Stomach smooth muscle (tissue), 2 donors: ENCODE results near the gene CTPS2.

Experiments
- H3K27ac ChIP-seq: one replicate; pipeline ENCODE4 v1.7.0; 2013; ENCODE audit warnings: mild to moderate bottlenecking, low read length, inconsistent platforms
- H3K27me3 ChIP-seq, 2 donors: one replicate each; pipeline ENCODE4 v1.7.0; 2013; ENCODE audit warnings: low read length in 2 of 2; ENCODE audit not compliant: insufficient read depth in 2 of 2, control insufficient read depth in 1 of 2
- H3K36me3 ChIP-seq, 2 donors: one replicate each; pipeline ENCODE4 v1.7.0; 2013; ENCODE audit warnings: low read length in 2 of 2; ENCODE audit not compliant: control insufficient read depth in 2 of 2, insufficient read depth in 2 of 2
- H3K4me1 ChIP-seq: one replicate; pipeline ENCODE4 v1.7.0; 2013; ENCODE audit warnings: low read length; ENCODE audit not compliant: control insufficient read depth, insufficient read depth
- H3K4me3 ChIP-seq, 2 donors: one replicate each; pipeline ENCODE4 v1.7.0; 2013; ENCODE audit warnings: low read length in 2 of 2
- H3K9ac ChIP-seq, 2 donors: one replicate each; pipeline ENCODE4 v1.7.0; 2013; ENCODE audit warnings: low read length in 2 of 2, mild to moderate bottlenecking in 1 of 2
- H3K9me3 ChIP-seq, 2 donors: one replicate each; pipeline ENCODE4 v1.7.0; 2013; ENCODE audit warnings: low read length in 2 of 2; ENCODE audit not compliant: control insufficient read depth in 2 of 2
- donor health status: healthy.
- donor health status: Pancreatic carcinoma.

The CTPS2 gene

DNA sequence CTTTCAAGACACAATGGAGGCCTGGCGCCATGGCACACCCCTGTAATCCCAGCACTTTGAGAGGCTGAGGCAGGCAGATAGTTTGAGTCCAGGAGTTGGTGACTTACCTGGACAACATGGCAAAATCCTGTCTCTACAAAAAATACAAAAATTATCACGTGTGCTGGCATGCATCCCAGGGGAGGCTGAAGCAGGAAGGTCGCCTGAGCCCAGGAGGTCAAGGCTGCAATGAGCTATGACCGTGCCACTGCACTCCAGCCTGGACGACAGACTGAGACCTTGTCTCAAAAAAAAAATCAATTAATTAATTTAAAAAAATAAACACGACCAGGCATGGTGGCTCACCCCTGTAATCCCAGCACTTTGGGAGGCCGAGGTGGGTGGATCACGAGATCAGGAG is 2.0 kb upstream of the CTPS2 start:
- Histone ChIP-seq H3K36me3 (no peaks in the 10 kb centered on the region), H3K4me1 (peaks cover 10% of the 10 kb centered on the region), H3K27ac (no peak overlapping the region), H3K9ac (no peak overlapping the region), H3K4me3 (no peak overlapping the region), H3K27me3 (peaks cover 0 to 10% of the 10 kb centered on the region in 2 donors), H3K9me3 (no peaks in the 10 kb centered on the region)

DNA sequence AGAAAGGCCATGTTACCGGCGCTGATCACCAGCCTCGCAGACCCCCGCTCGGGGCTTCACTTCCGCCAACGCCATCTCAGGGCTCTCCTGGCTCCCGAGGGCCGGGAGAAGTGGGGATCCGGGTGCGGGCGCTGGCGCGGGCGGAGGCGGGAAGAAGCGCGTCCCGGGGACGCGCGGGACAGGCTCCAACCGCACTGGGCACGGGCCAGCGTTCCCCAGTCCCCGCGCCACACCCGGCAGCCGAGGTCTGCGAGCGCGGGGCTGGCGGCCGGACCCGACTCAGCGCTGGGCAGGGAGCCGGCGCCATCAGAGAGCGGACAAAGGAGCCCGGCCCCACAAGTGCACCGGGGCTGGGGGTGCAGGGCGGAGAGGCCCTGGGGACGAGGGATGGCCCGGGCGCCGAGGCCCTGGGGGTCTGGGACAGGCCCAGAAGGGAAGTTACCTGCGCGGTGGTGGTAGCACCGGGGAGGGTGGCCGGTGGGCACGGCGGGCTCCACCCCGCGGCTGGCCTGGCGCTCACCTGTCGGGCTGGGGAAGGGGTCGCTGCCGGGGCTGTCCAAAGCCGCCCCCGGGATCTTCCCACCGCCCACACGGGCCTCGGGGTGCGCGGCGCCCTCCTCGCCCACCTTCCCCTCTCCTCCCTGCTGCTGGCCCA is 449 bp downstream of the CTPS2 start:
- Histone ChIP-seq H3K36me3 (no peaks in the 10 kb centered on the region), H3K4me3 (peak overlapping the region; percentile 74 to 78), H3K27ac (peak overlapping the region; percentile 69), H3K4me1 (peaks cover 10% of the 10 kb centered on the region), H3K9ac (peak overlapping the region; percentile 65 to 71), H3K27me3 (peaks cover 0 to 10% of the 10 kb centered on the region in 2 donors), H3K9me3 (no peaks in the 10 kb centered on the region)

DNA sequence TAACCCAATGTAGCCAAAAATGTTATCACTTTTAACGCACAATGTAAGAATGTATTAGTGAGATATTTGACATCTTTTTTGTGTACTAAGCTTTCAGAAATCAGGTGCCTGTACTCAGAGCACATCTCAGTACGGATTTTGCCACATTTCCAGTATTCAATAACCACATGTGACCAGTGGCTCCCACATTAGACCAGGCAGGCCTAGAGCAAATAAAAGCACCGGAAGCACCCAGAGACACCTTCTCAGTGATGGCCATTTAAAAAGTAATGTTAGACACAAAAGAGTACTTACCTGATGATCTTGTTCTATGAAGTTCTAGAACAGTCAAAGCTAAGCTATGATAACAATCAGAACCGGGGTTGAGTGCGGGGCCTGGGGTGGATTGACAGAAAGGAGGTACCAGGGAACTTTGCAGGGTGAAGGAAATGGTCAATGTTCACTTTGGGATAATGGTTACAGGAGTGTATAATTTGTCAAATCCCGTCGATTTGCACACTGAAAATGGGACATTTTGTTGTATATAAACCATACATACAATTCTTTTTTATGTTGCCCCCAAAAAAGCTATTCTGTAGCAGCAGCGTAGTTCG is 1.2 kb downstream of the CTPS2 start:
- Histone ChIP-seq H3K4me3 (peak overlapping the region; percentile 74 to 78), H3K9ac (peak overlapping the region; percentile 65 to 71), H3K36me3 (no peaks in the 10 kb centered on the region), H3K9me3 (no peaks in the 10 kb centered on the region), H3K27me3 (peaks cover 0 to 10% of the 10 kb centered on the region in 2 donors), H3K4me1 (peaks cover 10% of the 10 kb centered on the region), H3K27ac (peak overlapping the region; percentile 69)

DNA sequence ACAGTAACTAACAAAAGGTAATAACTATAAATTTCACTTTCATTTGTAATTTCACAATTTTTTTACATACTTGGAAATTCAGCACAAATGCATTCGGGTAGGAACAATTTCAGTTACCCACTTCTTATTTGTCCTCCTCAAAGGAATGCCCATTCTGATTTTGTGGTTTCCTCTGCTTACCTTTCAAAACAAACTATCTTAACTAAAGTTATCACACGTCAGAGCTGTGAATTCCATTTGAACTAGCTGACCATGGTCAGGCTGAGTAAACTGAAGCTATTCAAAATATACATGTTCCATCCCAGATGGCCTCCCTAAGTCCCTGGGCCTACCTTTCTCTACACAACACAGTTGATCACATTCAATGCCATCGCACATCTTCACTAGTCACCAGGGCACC is 4.5 kb downstream of the CTPS2 start:
- Histone ChIP-seq H3K9me3 (no peaks in the 10 kb centered on the region), H3K27me3 (peaks cover 0 to 10% of the 10 kb centered on the region in 2 donors), H3K27ac (no peak overlapping the region), H3K4me1 (peaks cover 10% of the 10 kb centered on the region), H3K9ac (no peak overlapping the region), H3K36me3 (no peaks in the 10 kb centered on the region), H3K4me3 (no peak overlapping the region)

DNA sequence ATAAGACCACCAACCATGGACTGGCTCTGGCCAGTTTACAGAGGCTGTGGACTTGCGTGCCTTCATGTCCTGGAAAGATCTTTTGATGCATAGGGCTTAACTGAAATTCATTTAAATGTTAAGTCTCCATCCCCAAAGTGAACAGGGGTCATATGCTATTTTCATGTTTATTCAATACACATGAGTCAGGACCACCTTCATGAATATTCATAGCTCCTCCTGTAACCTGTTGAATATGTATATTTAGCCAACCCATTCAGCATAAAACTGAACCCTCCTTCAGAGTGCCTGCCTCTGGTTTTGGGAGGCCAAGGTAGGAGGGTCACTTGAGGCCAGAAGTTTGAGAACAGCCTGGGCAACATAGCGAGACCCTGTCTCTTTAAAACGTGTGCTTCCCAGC is 7.1 kb downstream of the CTPS2 start:
- Histone ChIP-seq H3K27ac (no peak overlapping the region), H3K4me3 (no peak overlapping the region), H3K4me1 (no peaks in the 10 kb centered on the region), H3K36me3 (no peaks in the 10 kb centered on the region), H3K27me3 (peaks cover 0 to 2% of the 10 kb centered on the region in 2 donors), H3K9ac (no peak overlapping the region), H3K9me3 (no peaks in the 10 kb centered on the region)

DNA sequence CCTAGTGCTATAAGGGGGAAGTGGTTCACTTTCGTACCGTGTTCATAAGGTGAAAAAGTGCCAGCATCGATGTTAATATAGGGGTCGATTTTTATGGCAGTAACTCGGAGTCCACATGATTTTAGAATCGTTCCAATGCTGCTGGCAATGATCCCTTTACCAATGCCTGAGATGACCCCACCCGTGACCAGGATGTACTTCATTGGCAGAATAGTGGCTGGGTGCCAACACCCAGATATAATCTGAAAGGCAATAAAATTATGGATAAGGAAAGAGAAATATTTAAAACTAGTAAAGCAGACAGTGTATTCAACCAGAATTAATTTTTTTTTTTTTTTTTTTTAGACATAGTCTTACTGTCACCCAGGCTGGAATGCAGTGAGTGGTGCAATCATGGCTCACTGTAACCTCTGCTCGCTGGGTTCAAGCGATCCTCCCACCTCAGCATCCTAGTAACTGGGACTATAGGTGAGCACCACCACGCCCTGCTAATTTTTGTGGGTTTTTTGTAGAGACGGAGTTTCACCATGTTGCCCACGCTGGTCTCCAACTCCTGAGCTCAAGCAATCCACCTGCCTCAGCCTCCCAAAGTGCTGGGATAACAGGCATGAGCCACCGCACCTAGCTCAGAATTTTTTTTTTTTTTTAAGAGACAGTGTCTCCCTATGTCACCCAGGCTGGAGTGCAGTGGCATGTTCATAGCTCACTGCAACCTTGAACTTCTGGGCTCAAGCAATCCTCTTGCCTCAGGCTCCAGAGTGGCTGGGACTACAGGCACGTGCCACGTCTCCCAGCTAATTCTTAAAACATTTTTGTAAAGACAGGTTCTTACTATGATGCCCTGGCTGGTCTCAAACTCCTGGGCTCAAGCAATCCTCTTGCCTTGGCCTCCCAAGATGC is 9.5 kb downstream of the CTPS2 start:
- Histone ChIP-seq H3K27ac (no peak overlapping the region), H3K4me1 (no peaks in the 10 kb centered on the region), H3K27me3 (no peaks in the 10 kb centered on the region)

DNA sequence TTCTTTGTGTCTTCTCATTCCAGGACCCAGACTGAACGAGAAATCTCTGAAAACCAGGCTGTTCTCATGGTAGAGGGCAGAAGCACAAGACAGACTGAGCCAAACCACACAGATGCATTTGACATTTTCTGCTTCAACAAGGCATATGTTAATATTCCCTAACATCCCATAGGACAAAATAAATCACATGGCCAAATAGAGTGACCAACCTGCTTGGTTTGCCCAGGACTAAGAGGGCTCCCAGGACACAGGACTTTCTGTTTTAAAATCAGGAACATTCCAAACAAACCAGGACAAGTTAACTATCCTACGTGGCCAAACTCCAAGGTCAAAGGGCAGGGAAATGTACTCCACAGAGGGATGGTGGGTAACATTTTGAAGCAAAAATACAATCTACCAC is 11.7 kb downstream of the CTPS2 start:
- no peaks in the 10 kb centered on the region for H3K4me1 ChIP-seq
- H3K9ac ChIP-seq, result no peak overlapping the region
- peaks cover 0 to 2% of the 10 kb centered on the region in 2 donors for H3K27me3 ChIP-seq
- H3K9me3 ChIP-seq, result no peaks in the 10 kb centered on the region
- H3K36me3 ChIP-seq, result peaks cover 0 to 3% of the 10 kb centered on the region in 2 donors
- H3K4me3 ChIP-seq, result no peak overlapping the region
- no peak overlapping the region for H3K27ac ChIP-seq

More for the DNA sequence above, 9.5 kb downstream of the CTPS2 start:
- Histone ChIP-seq H3K9me3 (no peaks in the 10 kb centered on the region), H3K4me3 (no peak overlapping the region), H3K36me3 (no peaks in the 10 kb centered on the region), H3K9ac (no peak overlapping the region)

DNA sequence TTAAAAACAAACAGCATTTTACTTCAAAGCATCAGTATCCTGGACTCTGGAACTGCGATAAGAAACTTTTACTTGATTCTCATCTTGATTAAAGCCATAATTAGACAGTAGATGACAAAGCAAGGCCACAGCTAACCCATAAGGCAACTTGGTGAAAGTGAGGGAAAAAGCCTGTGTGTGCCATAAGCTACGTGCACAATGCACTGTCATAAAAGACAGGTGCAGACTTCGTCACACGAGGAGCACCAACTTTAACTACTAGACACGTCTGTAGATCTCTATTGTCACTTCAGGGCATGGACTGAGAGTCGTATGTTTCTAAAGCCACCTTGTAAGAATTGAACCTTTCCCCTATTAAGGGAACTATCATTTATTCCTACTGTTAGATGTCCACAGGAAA is 13.1 kb downstream of the CTPS2 start:
- Histone ChIP-seq H3K4me1 (no peaks in the 10 kb centered on the region), H3K9ac (no peak overlapping the region), H3K9me3 (no peaks in the 10 kb centered on the region), H3K4me3 (no peak overlapping the region), H3K36me3 (peaks cover 0 to 3% of the 10 kb centered on the region in 2 donors), H3K27me3 (peaks cover 0 to 2% of the 10 kb centered on the region in 2 donors), H3K27ac (no peak overlapping the region)

DNA sequence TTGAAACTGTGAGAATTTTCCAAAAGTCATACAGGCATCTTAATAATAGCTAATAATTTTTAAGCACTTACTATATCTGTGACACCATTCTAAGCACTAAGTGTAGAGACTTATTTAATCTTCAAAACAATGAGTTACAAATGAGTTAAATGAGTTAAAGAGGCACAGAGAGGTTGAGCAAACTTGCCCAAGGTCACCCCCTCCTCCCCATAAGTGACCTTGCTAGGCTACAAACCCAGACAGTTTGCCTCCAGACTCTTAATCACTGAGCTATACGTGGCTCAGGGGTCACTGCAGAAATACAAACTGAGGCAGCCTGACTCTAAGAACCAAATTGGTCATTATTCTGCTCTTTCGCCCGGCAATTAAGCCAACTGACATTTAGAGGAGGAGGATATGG is 15.5 kb downstream of the CTPS2 start:
- H3K4me1 ChIP-seq, result no peaks in the 10 kb centered on the region
- H3K27me3 ChIP-seq, result peaks cover 0 to 5% of the 10 kb centered on the region in 2 donors
- no peaks in the 10 kb centered on the region for H3K9me3 ChIP-seq
- no peak overlapping the region for H3K4me3 ChIP-seq
- H3K9ac ChIP-seq, result no peak overlapping the region
- no peak overlapping the region for H3K27ac ChIP-seq
- H3K36me3 ChIP-seq, result peaks cover 3 to 5% of the 10 kb centered on the region in 2 donors

DNA sequence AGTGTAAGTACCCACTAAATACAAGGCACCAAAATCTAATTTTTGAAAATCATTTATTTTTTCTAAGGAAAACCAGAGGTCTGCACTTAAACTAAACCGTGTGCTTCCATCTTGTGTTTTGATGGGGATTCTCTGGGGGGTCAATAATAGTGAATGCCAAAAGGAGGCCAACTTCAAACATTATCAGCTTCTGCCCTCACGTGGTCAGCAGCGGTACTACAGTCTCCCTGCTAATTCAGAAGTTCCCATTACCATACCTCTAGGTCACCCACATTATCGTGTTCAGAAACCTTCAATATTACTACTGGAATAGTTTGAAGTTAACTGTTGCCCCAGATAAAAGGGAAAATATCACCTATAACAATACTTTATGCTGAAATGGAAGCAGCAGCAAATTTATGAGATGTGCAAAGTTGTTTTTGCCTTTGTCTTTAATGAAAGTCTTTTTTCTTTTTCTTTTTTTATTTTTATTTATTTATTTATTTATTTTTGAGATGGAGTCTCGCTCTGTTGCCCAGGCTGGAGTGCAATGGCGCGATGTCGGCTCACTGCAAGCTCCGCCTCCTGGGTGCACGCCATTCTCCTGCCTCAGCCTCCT is 17.3 kb downstream of the CTPS2 start:
- peaks cover 0 to 6% of the 10 kb centered on the region in 2 donors for H3K27me3 ChIP-seq

More for the DNA sequence above, 17.3 kb downstream of the CTPS2 start:
- no peaks in the 10 kb centered on the region for H3K9me3 ChIP-seq
- no peaks in the 10 kb centered on the region for H3K4me1 ChIP-seq
- H3K4me3 ChIP-seq, result no peak overlapping the region
- peaks cover 3 to 12% of the 10 kb centered on the region in 2 donors for H3K36me3 ChIP-seq
- no peak overlapping the region for H3K27ac ChIP-seq
- H3K9ac ChIP-seq, result no peak overlapping the region
